ENCODE results near the gene FOSL2. TPM values are rescaled to one million over a fixed set of nuclear protein-coding genes. Genes with fewer than 3 reads are reported as not detected.

The FOSL2 gene
- total and polyA plus RNA-seq, 8 donors, result 11.7 to 114 (median 15.1) TPM

DNA sequence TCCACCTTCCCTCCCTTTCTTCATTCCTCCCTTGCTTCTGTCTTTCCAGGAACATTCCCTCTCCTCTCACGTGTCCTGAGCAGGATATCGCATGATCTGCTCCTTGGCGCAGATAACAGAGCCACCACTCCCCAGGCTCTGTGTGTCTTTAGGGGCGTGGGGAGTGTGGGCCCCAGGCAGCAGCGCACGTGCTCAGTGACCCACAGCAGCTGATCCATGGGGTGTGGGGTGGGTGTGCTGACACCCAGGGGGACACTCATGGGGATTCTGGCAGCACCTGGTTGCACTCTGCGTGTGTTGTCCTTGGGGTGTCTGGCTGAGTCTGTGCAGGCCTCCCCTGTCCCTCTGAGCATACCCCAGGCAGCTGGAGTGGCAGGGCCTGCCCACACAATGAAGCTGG lies 9.9 kb upstream of the FOSL2 start:
- no peaks in the 10 kb centered on the region for H3K27me3 ChIP-seq
- H3K36me3 ChIP-seq, result no peaks in the 10 kb centered on the region
- H3K4me1 ChIP-seq, result peaks cover 0 to 17% of the 10 kb centered on the region in 2 donors
- TF ChIP-seq, protein P1, sequence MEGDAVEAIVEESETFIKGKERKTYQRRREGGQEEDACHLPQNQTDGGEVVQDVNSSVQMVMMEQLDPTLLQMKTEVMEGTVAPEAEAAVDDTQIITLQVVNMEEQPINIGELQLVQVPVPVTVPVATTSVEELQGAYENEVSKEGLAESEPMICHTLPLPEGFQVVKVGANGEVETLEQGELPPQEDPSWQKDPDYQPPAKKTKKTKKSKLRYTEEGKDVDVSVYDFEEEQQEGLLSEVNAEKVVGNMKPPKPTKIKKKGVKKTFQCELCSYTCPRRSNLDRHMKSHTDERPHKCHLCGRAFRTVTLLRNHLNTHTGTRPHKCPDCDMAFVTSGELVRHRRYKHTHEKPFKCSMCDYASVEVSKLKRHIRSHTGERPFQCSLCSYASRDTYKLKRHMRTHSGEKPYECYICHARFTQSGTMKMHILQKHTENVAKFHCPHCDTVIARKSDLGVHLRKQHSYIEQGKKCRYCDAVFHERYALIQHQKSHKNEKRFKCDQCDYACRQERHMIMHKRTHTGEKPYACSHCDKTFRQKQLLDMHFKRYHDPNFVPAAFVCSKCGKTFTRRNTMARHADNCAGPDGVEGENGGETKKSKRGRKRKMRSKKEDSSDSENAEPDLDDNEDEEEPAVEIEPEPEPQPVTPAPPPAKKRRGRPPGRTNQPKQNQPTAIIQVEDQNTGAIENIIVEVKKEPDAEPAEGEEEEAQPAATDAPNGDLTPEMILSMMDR (IDR thresholded peaks at IDR 0.05), result no peak
- ATAC-seq, result no peak
- H3K9me3 ChIP-seq, result no peaks in the 10 kb centered on the region
- intact Hi-C loops (cut with DNase I), result no loop called here
- DNase-seq, result no peak
- H3K27ac ChIP-seq, result no peak overlapping the region
- H3K4me3 ChIP-seq, result no peak overlapping the region

DNA sequence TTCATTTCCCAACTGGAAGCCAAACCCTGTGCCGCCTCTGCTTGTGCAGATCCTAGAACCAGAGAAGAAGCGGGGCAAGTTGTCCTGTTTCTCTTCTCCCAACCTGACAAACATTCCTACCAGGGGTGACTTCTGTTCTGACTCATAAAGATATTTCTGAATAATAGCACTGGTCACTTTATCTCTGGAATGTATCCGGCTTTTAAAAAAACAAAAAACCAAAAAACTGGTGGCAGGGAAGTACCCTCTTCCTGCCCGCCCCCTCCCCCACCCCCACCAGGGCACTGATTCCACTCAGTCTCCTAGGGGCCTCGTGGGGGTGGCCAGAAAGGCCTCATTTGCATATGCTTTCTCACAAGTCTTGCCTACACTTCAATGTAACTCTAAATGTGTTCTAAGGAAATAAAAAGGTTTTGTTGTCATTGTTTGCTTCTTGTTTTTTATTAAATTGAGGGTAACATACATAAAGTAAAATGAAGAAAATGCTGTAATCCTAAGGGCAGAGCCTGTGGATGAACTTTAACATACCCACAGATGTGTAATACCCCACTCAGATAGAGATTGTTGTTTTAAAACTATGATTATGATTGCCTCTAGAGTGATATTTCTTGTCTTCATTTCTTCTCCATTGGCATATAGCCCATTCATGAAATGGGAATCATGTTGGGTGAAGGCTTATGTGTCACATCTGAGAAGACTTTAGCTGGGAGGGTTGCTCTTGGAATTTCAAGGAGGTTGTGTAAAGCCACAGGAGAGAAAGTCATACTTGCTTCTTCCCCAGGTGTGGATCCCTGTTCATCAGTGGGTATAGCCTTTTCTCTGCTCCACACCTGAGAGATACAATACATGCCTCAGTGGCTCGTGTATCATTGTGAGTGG lies 5.3 kb upstream of the FOSL2 start:
- ATAC-seq, result no peak
- no peak for DNase-seq
- H3K9me3 ChIP-seq, result no peaks in the 10 kb centered on the region
- H3K27me3 ChIP-seq, result no peaks in the 10 kb centered on the region
- no peak overlapping the region for H3K27ac ChIP-seq
- no peak overlapping the region for H3K4me3 ChIP-seq
- intact Hi-C loops (cut with DNase I), result no loop called here
- TF ChIP-seq, protein P1 (IDR thresholded peaks at IDR 0.05), result no peak
- no peaks in the 10 kb centered on the region for H3K36me3 ChIP-seq
- H3K4me1 ChIP-seq, result peaks cover 0 to 23% of the 10 kb centered on the region in 2 donors

DNA sequence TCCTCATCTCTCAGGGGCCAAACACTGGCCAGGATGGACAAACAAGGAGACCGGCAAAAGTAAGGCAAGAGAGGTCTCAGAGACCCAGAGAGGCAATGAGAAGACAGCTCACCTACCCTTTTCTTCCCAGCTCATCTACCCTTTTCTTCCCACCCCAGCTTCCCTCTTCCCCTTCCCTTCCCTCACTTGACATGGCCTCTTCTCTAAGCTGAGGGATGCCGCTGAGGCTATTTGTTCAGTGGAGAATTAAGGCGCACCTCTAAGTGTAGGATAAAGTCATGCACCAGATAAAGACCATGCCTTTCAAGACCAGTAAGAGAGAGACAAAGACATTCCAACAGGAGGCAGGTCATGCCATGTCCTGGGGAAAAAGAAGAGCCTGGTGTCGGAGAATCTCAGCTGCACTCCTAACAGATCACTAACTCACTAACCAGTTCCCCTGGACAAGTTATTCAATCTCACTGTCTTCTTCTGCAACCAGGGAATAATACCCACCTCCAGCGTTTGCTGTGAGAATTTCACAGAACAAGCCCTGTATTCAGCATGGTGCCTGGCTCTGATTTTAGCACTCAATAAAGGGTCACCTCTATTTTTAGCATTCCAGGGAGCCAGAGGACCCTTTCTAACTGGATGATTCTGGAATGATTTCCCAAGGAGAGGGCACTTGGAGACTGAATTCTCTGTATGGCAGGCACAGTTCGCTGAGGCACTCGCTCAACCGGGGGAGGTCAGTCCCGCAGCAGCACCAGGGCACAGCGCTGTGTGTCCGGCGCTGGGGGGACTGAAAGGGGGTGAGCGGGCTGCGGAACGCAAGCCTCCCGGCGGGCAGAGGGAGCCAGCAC lies 3.0 kb upstream of the FOSL2 start:
- Histone ChIP-seq H3K27ac (peak overlapping the region; percentile 99 to 100), H3K9me3 (no peaks in the 10 kb centered on the region), H3K27me3 (no peaks in the 10 kb centered on the region), H3K4me1 (peaks cover 0 to 23% of the 10 kb centered on the region in 2 donors), H3K36me3 (no peaks in the 10 kb centered on the region), H3K4me3 (peak overlapping the region; percentile 72 to 93)
- TF ChIP-seq, protein P1 (IDR thresholded peaks at IDR 0.05), result no peak
- DNase-seq (no peak), ATAC-seq (no peak)
- intact Hi-C loops (cut with DNase I), result loop anchor here in 1 of 2 donors (10.0 kb wide), 1 partner anchor 685 kb away; no protein-coding TSS in a partner anchor

DNA sequence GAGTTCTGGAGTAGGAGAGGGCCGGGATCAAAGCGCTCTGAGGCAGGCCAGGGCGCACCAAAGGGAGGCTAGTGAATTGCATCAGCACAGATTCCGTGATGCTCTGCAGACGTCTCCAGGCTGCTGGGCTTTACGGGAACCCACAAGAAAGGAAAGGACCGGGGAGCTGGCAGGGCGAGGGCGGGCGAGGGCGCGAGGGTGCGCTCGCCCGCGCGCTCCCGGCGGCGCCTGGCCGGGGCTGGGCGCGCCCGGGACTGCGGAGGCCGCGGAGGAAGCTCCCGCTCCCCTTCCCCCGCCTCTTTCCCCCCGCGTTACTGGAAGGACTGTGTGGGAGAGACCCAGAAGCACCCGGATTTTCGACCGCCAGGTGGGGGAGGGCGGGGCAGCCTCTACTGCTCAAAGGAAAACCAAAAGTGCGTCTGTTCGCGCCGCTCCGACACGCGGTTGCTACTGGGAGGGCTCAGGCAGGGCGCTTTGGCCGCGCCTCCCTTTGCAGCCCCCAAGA lies 2.4 kb upstream of the FOSL2 start:
- H3K4me1 ChIP-seq, result peaks cover 0 to 23% of the 10 kb centered on the region in 2 donors
- TF ChIP-seq, protein P1 (IDR thresholded peaks at IDR 0.05), result peak in 1 of 2 donors; percentile 27
- no peaks in the 10 kb centered on the region for H3K9me3 ChIP-seq
- no peaks in the 10 kb centered on the region for H3K27me3 ChIP-seq
- DNase-seq (peak; percentile 74 to 93 (median 84)), ATAC-seq (peak; percentile 25)
- H3K4me3 ChIP-seq, result peak overlapping the region; percentile 72 to 93
- no peaks in the 10 kb centered on the region for H3K36me3 ChIP-seq
- peak overlapping the region; percentile 99 to 100 for H3K27ac ChIP-seq
- intact Hi-C loops (cut with DNase I), result loop anchor here in 1 of 2 donors (10.0 kb wide), 1 partner anchor 685 kb away; no protein-coding TSS in a partner anchor

Measured in left lung (tissue), 10 donors.